Panc1 (cell line): Measurements from ENCODE around the gene DPYD.

Experiments used
- CTCF ChIP-seq: fragments of 450-650 bp; IDR thresholded peaks from 2 replicates; pipeline ENCODE4 v1.5.1; 2017; ENCODE audit warnings: mild to moderate bottlenecking
- POLR2AphosphoS5 ChIP-seq: IDR thresholded peaks from 2 replicates; pipeline ENCODE4 v1.6.1; 2012; ENCODE audit warnings: mild to moderate bottlenecking, low read depth, low read length, moderate library complexity
- REST ChIP-seq, 2 experiments: IDR thresholded peaks; 2 replicates each; pipeline ENCODE4 v1.6.1; 2011 to 2012; ENCODE audit warnings: low read depth in 2 of 2, control low read depth in 1 of 2, low read length in 1 of 2, mild to moderate bottlenecking in 1 of 2, moderate library complexity in 1 of 2; ENCODE audit not compliant: insufficient read depth in 1 of 2

GRCh38 chr1:97070376-97070775, 850.5 kb downstream of the DPYD start:
- TF ChIP-seq CTCF (no peak), REST (IDR thresholded peaks at IDR 0.05; ENCODE audit: insufficient read depth in 1 of 2, low read depth in 2 of 2, low read length in 1 of 2) (no peak), POLR2AphosphoS5 (no peak)
